HG02885 (cell line): Measurements from ENCODE around the gene MPC1L.
A peak's percentile ranks its signal among the peaks of the same experiment; 100 is the strongest.
"Not testable (repeated sequence)": the region's sequence is repeated elsewhere in the genome, so short reads cannot be mapped to it uniquely, and the experiment has no call there.

Source experiments
- ATAC-seq: cut with Tn5 transposase; IDR thresholded peaks from one replicate; pipeline ENCODE4 v1.9.1; 2021; ENCODE audit warnings: mild to moderate bottlenecking; ENCODE audit not compliant: unreplicated experiment, poor library complexity

MPC1L gene

GRCh38 chrX:40623139-40623536 is at the start of gene MPC1L:
MPC1L (plus strand) TSS chrX:40623428; CDS start chrX:40623566, 138 bp downstream.
- no peak for ATAC-seq

GRCh38 chrX:40573763-40574162 is 49.5 kb upstream of the MPC1L start:
- ATAC-seq, result peak; percentile 51

GRCh38 chrX:40575411-40575810 is 47.8 kb upstream of the MPC1L start:
- not testable (repeated sequence) for ATAC-seq

- no peak for ATAC-seq
Observed at GRCh38 chrX:40576291-40576690, 46.9 kb upstream of the MPC1L start.

GRCh38 chrX:40578039-40578695 is 45.1 kb upstream of the MPC1L start:
- ATAC-seq, result no peak

DNA sequence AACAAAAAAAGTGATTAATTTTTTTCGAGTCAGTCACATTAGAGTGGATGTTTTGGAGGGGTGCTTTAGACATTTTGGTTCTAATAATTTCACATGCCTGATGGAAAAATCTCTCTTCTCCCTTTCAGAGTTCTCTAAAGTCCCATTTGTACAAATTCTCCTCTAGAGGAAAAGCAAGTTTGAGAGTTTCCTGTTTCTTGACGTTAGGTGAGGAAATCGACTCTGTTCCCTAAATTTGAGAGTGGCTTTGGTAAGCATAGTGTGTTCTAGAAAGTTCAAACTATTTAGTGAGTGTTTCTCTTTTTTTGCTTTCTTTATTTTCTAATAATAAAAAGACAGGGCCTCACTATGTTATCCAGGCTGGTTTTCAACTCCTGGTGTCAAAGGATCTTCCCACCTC is 44.1 kb upstream of the MPC1L start:
- ATAC-seq, result no peak

DNA sequence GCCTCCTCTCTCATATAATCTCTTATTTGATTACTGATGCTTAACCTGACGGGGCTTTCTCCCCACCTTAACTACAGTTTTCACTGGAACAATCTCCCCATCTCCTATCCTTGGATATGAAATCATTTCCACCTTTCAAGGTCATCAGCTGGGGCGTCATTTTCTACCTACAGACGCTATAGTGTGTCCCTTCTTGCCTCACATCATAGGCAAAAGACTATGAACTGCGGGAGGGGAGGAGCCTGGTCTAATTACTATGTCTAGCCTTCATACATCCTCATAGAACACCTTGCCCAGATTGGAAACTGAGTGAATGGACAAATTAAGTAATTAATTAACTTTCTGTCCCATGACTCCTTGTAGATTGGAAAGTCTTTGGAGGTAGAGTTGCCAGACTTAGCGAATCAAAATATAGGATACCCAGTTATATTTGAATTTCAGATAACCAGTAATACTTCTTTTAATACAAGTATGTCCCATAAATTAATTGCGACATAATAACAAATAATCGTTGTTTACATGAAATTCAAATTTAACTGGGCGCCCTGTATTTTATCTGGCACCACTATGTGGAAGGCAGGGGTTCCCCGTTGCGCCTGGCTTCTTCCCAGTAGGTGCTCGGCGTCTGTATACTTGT is 43.2 kb upstream of the MPC1L start:
- ATAC-seq, result peak; percentile 51

- peak; percentile 95 for ATAC-seq
Observed at GRCh38 chrX:40580537-40581335, 42.5 kb upstream of the MPC1L start, which contains the start of gene ATP6AP2. ATP6AP2 (plus strand) TSS chrX:40580970; CDS start chrX:40581066, 96 bp downstream.

DNA sequence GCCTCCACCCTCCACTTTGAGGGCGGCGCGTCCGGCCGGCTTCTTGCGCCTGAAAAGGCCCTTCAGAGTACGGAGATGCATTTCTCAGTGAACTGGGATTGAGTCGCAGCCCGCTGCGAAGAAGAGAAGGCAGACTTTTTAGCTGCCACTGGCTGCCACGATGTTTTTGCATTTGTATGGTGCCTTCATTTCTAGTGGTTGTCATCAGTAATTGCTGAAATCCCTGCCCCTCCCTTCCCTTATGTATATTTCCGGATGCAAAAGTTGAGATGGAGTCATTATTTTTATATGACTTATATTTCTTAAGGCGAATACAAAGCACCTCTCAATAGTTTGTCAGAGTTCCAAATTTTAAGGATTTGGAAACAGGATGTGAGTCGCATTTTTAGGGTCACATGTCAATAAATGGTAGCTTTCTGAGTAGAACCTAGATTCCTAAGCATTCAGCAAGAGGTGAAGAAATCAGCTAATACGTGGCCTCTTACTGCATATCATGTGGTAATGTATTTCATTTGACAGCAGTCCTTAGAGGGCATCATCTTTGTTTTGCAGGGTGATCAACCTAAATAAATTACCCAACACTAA is 41.8 kb upstream of the MPC1L start:
- ATAC-seq, result no peak

- ATAC-seq, result not testable (repeated sequence)
Observed at GRCh38 chrX:40582178-40582577, 41.0 kb upstream of the MPC1L start.

GRCh38 chrX:40582811-40583210 is 40.4 kb upstream of the MPC1L start:
- no peak for ATAC-seq

- not testable (repeated sequence) for ATAC-seq
Observed at GRCh38 chrX:40587623-40588022, 35.6 kb upstream of the MPC1L start.

DNA sequence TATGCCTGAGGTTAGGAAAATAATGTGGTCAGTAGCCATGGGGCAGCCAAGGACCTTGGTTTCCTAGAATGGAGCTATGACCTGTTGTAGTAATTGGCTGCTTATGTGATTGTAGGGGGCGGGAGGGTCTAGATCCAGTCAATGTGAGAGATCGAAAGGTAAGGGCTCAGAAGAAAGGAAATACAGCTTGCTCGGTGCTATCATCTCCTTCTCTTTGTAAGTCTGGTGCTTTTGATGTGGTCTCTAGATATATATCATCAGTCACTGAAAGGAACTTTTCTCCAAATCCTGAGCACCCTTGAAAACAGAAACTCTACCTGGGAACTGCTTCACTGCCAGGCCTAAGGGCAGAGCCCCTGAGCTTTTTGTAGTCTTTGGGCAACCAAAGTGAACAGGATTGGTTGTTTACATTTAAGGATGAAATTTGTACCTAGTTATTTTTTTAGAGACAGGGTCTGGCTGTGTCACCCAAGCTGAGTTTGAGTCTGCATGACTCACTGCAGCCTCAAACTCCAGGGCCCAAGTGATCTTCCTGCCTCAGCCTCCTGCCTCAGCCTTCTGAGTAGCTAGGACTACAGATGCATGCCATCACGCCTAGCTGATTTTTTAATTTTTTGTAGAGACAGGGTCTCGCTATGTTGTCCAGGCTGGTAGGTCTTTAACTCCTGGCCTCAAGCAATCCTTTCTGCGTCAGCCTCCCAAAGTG is 33.5 kb upstream of the MPC1L start:
- ATAC-seq, result not testable (repeated sequence)

DNA sequence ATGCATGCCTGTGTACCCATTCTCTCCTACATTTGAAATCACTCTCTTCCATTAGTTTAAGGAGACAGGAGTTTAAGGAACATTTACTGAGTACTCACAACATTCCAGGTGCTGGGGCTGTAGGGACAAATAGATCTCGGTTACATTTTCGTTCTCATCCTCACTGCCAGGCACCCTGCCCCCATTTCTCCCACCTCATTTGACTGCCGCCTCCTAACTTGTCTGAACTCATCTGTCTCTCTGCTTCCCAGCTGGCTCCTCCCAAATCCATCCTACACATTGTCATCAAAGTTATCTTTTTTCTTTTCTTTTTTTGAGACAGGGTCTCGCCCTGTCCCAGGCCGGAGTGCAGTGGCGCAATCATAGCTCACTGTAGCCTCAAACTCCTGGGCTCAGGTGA is 19.8 kb upstream of the MPC1L start:
- no peak for ATAC-seq

GRCh38 chrX:40607381-40607780 is 15.8 kb upstream of the MPC1L start:
- no peak for ATAC-seq

- no peak for ATAC-seq
Observed at GRCh38 chrX:40612511-40612910, 10.7 kb upstream of the MPC1L start.

DNA sequence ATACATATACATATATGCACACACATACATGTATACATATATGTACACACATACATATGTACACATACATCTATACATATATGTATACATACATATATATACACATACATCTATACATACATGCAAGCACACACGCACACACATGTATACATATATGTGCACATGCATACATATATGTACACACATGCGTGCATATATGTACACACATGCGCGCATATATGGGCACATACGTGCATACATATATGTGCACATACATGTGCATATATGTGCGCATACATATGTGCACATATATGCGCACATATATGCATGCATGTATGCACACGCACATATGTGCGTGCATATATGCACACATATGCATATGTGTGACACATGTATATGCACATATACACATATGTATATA is 7.3 kb upstream of the MPC1L start:
- no peak for ATAC-seq

- no peak for ATAC-seq
Observed at GRCh38 chrX:40617566-40617965, 5.7 kb upstream of the MPC1L start.

DNA sequence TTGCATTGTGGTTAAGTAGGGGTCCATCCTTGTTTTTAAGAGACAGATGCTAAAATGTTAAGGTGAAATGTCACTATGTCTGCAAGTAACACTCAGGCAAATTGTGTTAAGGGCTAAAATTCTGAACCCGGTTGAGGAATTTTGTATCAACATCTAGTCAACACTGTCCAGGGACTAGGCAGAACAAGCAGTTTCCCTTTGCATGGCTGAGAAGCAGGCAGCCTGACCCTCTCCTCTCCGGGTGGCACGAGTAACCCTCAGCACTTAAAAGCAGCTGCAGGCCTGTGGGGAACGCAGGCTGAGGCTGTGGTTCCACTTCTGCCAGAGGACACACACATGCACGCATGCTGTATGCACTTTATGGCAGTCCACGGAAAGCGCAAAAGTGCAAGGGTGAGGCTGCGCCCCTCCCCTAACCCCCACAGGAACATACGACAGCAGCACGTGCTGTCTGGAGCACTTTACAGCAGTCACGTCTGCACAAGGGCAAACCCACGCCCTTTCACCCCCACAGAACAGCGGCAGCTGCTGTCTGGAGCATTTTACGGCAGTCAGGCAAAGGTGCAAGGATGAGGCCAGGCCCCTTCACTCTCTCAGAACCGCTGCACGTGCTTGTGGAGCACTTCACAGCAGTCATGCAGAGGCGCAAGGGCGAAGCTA is 619 bp upstream of the MPC1L start:
- no peak for ATAC-seq

DNA sequence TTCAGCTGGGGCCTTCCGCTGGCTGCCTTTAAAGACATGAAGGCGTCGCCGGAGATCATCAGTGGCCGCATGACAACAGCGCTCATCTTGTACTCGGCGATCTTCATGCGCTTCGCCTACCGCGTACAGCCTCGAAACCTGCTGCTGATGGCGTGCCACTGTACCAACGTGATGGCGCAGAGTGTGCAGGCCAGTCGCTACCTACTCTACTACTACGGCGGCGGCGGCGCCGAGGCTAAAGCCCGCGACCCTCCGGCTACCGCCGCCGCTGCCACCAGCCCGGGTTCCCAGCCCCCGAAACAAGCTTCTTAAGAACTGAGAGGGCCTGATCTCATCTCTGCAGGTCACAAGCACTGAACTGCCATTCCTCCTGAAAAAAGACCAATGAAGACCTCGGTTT is 437 bp downstream of the MPC1L start:
- ATAC-seq, result no peak
